Raji (cell line): ENCODE results near the gene ELP2.

ENCODE experiments used
- POLR2A ChIP-seq: IDR thresholded peaks from 2 replicates; pipeline ENCODE4 v1.6.1; 2011; ENCODE audit warnings: low read depth, low read length, control low read depth; ENCODE audit not compliant: insufficient read depth

The ELP2 gene

DNA sequence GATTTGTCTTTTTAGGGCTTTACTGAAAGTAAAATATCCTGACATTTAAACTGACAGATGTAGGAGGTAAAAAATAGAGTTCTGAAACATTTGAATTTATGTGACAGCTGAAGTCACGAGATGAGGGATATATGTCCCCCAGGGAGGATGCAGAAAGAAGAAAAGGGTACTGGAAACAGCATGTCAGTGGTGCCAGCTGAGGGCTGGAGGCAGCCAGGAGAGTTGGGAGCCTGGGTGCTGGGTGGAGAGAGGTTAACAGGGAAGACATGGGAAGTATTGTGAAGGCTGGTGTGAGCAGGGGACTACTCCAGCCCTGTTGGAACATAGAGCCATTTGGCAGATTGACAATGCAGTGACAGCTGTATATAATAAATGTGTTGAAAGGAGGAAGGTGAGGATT is 45.8 kb downstream of the ELP2 start:
- TF ChIP-seq POLR2A: no peak

- TF ChIP-seq POLR2A: no peak
These were observed 46.5 kb downstream of the ELP2 start for GRCh38 chr18:36176177-36176584.

- TF ChIP-seq POLR2A: no peak
These were observed 47.0 kb downstream of the ELP2 start for GRCh38 chr18:36176711-36177110.

DNA sequence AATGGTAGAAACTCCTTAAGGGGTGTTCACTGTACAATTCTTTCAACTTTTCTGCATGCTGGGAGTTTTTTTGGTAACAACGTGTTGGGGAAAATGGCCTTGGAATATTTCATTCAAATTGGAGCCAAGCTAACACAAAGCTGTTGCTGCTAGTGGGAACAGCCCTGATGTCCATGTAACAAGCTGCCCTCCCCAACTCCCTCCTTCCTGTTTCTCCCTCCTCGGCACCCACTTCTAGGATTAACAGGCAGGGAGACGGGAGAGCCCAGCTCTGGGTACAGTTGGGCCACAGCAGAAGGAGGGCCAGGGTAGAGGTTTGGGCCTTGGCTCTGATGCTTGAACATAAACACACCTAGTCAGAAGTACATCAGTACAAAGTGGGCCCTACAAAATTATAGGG is 48.2 kb downstream of the ELP2 start:
- TF ChIP-seq POLR2A: no peak

DNA sequence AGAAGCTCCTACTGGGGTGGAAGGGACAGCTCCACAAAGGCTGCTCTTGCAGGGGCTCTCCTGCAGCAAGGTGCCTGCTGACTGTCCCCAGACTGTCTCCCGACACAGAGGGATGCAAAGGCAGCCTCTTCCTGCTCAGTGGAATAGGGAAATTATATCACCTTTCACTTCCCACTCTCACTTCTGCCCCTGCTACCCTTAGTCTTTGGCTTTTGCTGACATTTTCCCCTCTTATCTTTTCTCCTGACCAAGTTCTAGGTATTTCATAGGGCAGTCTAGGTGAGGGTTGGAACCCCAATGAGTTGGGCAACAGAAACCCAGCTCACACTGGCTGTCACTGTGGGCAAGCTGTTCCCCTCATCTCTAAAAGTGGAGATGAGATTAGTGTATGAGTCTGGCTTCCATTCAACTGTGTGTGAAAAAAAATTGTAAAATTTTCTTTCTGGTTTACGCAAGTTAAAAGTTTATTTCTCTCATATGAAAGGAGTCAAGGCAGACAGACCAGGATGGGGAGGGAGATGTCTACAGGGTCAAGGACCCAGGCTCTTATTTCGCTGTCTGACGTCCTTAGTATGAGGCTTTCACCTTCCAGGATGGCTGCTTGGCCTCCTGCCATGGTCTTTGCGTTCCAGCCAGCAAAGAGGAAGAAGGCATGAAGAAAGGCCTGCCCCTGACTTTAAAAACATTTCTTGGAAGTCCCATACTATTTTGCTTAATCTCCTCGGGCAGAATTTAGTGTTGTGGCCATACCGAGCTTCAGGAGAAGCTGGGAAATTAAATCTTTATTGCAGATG is 50.1 kb downstream of the ELP2 start:
- TF ChIP-seq POLR2A: no peak

DNA sequence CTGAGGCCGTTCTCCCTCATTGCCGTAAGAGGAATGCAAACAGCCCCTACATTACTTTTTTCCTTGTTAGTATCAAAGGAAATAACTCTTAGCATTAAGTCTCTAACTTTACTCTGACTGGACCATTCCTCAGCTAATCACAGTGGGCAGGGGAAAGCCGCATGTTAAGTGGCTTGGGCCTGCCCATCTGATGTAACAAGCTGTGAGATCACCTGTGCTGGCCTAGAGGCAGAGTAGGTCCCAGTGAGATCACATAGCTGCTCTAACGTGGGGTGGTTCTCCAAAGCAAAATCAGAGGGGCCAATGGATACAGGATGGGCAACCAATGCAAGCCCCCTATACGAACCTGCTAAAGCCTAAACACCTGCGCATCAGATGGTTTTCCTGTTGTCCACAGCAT is 51.7 kb downstream of the ELP2 start:
- no peak for TF ChIP-seq POLR2A

DNA sequence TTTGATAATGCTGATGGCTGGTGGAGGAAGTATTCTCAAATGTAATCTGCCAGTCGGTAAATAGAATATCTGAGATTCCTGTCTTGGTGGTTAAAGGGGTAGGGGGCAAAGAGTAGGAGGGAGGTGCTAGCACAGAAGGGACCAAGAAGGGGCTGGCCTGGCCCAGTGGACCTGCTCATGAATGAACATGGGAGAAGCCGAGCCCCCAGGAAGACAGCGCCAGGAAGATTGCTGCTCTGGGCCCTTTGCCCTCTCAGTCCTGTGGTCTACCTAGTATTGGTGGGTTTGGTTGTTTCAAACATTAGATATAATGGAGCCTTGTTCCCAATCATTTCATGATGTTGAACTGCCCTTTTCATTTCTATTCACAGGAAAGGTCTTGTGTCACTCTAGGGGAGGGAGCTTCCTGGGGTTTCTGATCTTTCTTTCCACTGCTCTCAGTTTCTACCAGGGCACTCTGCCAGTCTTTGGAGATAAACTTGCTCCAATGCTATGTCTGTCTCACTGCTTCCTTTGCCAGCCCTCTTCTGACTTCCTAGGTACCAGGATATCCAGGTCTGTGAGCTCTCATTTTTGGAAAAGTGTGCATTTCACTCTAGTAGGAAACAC is 52.3 kb downstream of the ELP2 start:
- no peak for TF ChIP-seq POLR2A

GRCh38 chr18:36183033-36183432 is 53.3 kb downstream of the ELP2 start:
- TF ChIP-seq POLR2A: no peak

GRCh38 chr18:36183987-36184386 is 54.3 kb downstream of the ELP2 start:
- no peak for TF ChIP-seq POLR2A

- no peak for TF ChIP-seq POLR2A
These were observed 55.5 kb downstream of the ELP2 start for GRCh38 chr18:36185157-36185556.

- no peak for TF ChIP-seq POLR2A
These were observed 56.3 kb downstream of the ELP2 start for GRCh38 chr18:36185901-36186460.

GRCh38 chr18:36186461-36187192 is 56.9 kb downstream of the ELP2 start:
- no peak for TF ChIP-seq POLR2A

- TF ChIP-seq POLR2A: no peak
These were observed 57.6 kb downstream of the ELP2 start, which contains the start of gene MOCOS for GRCh38 chr18:36187193-36187825. MOCOS (plus strand) TSS chr18:36187497; CDS start chr18:36187540, 43 bp downstream.

DNA sequence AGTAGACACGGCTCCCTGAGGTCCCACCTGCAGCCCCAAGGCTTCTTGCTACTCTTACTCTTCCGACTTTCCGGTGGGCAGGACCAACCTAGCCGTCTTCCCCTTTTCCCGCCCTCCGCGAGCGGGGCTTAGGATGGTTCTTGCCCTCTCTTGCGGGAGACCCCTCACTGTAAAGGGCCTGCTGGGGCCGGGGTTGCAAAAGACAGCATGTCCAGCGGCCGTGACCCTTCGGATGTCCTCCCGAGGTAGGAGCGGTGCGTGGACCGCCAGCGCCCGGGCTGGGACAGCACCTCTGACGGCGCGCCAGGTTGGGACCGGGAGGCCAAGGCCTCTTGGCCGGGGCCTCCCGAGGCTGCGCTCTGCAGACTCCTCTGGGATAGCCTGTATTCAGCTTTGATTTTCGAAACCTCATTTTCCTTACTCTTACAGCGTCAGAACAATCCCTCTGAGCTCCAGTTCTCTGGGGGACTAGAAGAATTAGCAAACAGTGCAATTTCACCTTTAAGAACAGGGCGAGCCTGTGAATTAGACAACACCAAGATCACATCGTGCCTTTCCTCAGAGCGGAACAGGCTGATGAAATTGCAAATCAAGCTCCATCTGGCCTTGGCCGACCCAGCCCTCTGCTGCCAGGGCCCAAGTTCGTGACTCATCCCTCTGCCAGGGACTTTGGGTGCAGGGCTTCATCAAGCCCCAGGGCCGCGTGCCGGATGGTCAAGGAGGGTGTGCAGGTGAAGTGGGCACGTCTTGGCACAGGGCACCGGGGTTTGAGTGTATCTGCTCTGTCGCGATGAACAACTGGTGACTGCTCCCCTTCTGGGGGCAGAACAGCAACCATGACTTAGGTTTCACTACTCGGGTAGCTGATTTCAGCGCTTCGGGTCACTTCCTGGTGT is 58.4 kb downstream of the ELP2 start:
- no peak for TF ChIP-seq POLR2A

DNA sequence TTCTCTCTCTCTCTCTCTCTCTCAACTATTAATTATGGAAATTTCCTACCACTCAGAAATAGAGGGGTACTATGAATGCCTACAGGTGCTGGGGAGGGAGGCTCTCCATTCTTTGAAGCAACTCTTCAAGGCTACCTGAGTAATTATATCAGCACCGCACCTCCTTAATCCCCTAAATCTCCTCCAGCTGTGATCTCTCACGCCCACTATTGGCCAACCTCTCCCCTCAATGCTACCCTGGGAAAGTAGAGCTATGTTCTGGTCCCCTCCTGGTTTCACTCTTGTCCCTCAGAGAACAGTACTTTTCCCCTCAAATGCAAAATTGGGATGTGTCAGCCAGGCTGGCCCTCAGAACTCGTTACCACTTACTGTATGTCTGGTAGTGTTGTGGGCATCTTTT is 59.2 kb downstream of the ELP2 start:
- TF ChIP-seq POLR2A: no peak

- TF ChIP-seq POLR2A: no peak
These were observed 59.8 kb downstream of the ELP2 start for GRCh38 chr18:36189486-36189885.
